Measurements from ENCODE around the gene ZMIZ1.

Gene ZMIZ1

GRCh38 chr10:79188154-79188965 is 119.6 kb downstream of the ZMIZ1 start:
- Histone ChIP-seq H3K4me3 (ENCODE audit: low read length) (no peak overlapping the region), H3K36me3 (ENCODE audit: insufficient read depth, low read length) (no peaks in the 10 kb centered on the region), H3K27me3 (ENCODE audit: insufficient read depth, low read length) (no peaks in the 10 kb centered on the region), H2AFZ (ENCODE audit: low read depth, low read length) (no peak overlapping the region), H3K4me1 (ENCODE audit: insufficient read depth, low read length) (peaks cover 50% of the 10 kb centered on the region), H3K9me3 (ENCODE audit: low read length) (no peaks in the 10 kb centered on the region)

GRCh38 chr10:79189181-79189580 is 120.4 kb downstream of the ZMIZ1 start:
- Histone ChIP-seq H3K27me3 (ENCODE audit: insufficient read depth, low read length) (no peaks in the 10 kb centered on the region), H2AFZ (ENCODE audit: low read depth, low read length) (no peak overlapping the region), H3K36me3 (ENCODE audit: insufficient read depth, low read length) (no peaks in the 10 kb centered on the region), H3K4me1 (ENCODE audit: insufficient read depth, low read length) (peaks cover 42% of the 10 kb centered on the region), H3K9me3 (ENCODE audit: low read length) (no peaks in the 10 kb centered on the region), H3K4me3 (ENCODE audit: low read length) (no peak overlapping the region)

GRCh38 chr10:79189853-79190435 is 121.2 kb downstream of the ZMIZ1 start:
- Histone ChIP-seq H3K4me3 (ENCODE audit: low read length) (no peak overlapping the region), H3K27me3 (ENCODE audit: insufficient read depth, low read length) (no peaks in the 10 kb centered on the region), H3K9me3 (ENCODE audit: low read length) (no peaks in the 10 kb centered on the region), H3K36me3 (ENCODE audit: insufficient read depth, low read length) (no peaks in the 10 kb centered on the region), H3K4me1 (ENCODE audit: insufficient read depth, low read length) (peaks cover 41% of the 10 kb centered on the region), H2AFZ (ENCODE audit: low read depth, low read length) (no peak overlapping the region)

GRCh38 chr10:79190740-79191261 is 122.0 kb downstream of the ZMIZ1 start:
- no peak overlapping the region for H2AFZ ChIP-seq (ENCODE audit: low read depth, low read length)
- no peak overlapping the region for H3K4me3 ChIP-seq (ENCODE audit: low read length)
- no peaks in the 10 kb centered on the region for H3K36me3 ChIP-seq (ENCODE audit: insufficient read depth, low read length)
- no peaks in the 10 kb centered on the region for H3K27me3 ChIP-seq (ENCODE audit: insufficient read depth, low read length)
- no peaks in the 10 kb centered on the region for H3K9me3 ChIP-seq (ENCODE audit: low read length)
- H3K4me1 ChIP-seq (ENCODE audit: insufficient read depth, low read length): peaks cover 37% of the 10 kb centered on the region

- peaks cover 26% of the 10 kb centered on the region for H3K4me1 ChIP-seq (ENCODE audit: insufficient read depth, low read length)
- no peaks in the 10 kb centered on the region for H3K36me3 ChIP-seq (ENCODE audit: insufficient read depth, low read length)
- H3K27me3 ChIP-seq (ENCODE audit: insufficient read depth, low read length): no peaks in the 10 kb centered on the region
- no peak overlapping the region for H2AFZ ChIP-seq (ENCODE audit: low read depth, low read length)
- H3K4me3 ChIP-seq (ENCODE audit: low read length): no peak overlapping the region
- H3K9me3 ChIP-seq (ENCODE audit: low read length): no peaks in the 10 kb centered on the region
These were observed 123.3 kb downstream of the ZMIZ1 start for GRCh38 chr10:79191951-79192676.

GRCh38 chr10:79192677-79193003 is 123.9 kb downstream of the ZMIZ1 start:
- H3K9me3 ChIP-seq (ENCODE audit: low read length): no peaks in the 10 kb centered on the region
- no peak overlapping the region for H3K4me3 ChIP-seq (ENCODE audit: low read length)
- no peaks in the 10 kb centered on the region for H3K36me3 ChIP-seq (ENCODE audit: insufficient read depth, low read length)
- H3K27me3 ChIP-seq (ENCODE audit: insufficient read depth, low read length): no peaks in the 10 kb centered on the region
- H3K4me1 ChIP-seq (ENCODE audit: insufficient read depth, low read length): peaks cover 23% of the 10 kb centered on the region
- H2AFZ ChIP-seq (ENCODE audit: low read depth, low read length): no peak overlapping the region

- Histone ChIP-seq H3K4me3 (ENCODE audit: low read length) (no peak overlapping the region), H3K27me3 (ENCODE audit: insufficient read depth, low read length) (no peaks in the 10 kb centered on the region), H3K4me1 (ENCODE audit: insufficient read depth, low read length) (peaks cover 13% of the 10 kb centered on the region), H3K36me3 (ENCODE audit: insufficient read depth, low read length) (no peaks in the 10 kb centered on the region), H3K9me3 (ENCODE audit: low read length) (no peaks in the 10 kb centered on the region), H2AFZ (ENCODE audit: low read depth, low read length) (no peak overlapping the region)
These were observed 125.1 kb downstream of the ZMIZ1 start for GRCh38 chr10:79193694-79194382.

GRCh38 chr10:79195091-79195923 is 126.5 kb downstream of the ZMIZ1 start:
- Histone ChIP-seq H3K4me3 (ENCODE audit: low read length) (no peak overlapping the region), H3K27me3 (ENCODE audit: insufficient read depth, low read length) (no peaks in the 10 kb centered on the region), H3K9me3 (ENCODE audit: low read length) (no peaks in the 10 kb centered on the region), H3K36me3 (ENCODE audit: insufficient read depth, low read length) (no peaks in the 10 kb centered on the region), H2AFZ (ENCODE audit: low read depth, low read length) (no peak overlapping the region), H3K4me1 (ENCODE audit: insufficient read depth, low read length) (peaks cover 13% of the 10 kb centered on the region)

GRCh38 chr10:79196470-79197461 is 128.0 kb downstream of the ZMIZ1 start:
- Histone ChIP-seq H2AFZ (ENCODE audit: low read depth, low read length) (no peak overlapping the region), H3K4me1 (ENCODE audit: insufficient read depth, low read length) (peaks cover 13% of the 10 kb centered on the region), H3K9me3 (ENCODE audit: low read length) (no peaks in the 10 kb centered on the region), H3K36me3 (ENCODE audit: insufficient read depth, low read length) (peaks cover 6% of the 10 kb centered on the region), H3K4me3 (ENCODE audit: low read length) (no peak overlapping the region), H3K27me3 (ENCODE audit: insufficient read depth, low read length) (no peaks in the 10 kb centered on the region)

- Histone ChIP-seq H3K4me3 (ENCODE audit: low read length) (no peak overlapping the region), H3K27me3 (ENCODE audit: insufficient read depth, low read length) (no peaks in the 10 kb centered on the region), H3K9me3 (ENCODE audit: low read length) (no peaks in the 10 kb centered on the region), H3K4me1 (ENCODE audit: insufficient read depth, low read length) (peaks cover 13% of the 10 kb centered on the region), H2AFZ (ENCODE audit: low read depth, low read length) (no peak overlapping the region), H3K36me3 (ENCODE audit: insufficient read depth, low read length) (peaks cover 8% of the 10 kb centered on the region)
These were observed 128.8 kb downstream of the ZMIZ1 start for GRCh38 chr10:79197558-79197957.

GRCh38 chr10:79200346-79200745 is 131.6 kb downstream of the ZMIZ1 start:
- Histone ChIP-seq H3K36me3 (ENCODE audit: insufficient read depth, low read length) (peaks cover 33% of the 10 kb centered on the region), H3K27me3 (ENCODE audit: insufficient read depth, low read length) (no peaks in the 10 kb centered on the region), H3K4me3 (ENCODE audit: low read length) (no peak overlapping the region), H2AFZ (ENCODE audit: low read depth, low read length) (no peak overlapping the region), H3K9me3 (ENCODE audit: low read length) (no peaks in the 10 kb centered on the region), H3K4me1 (ENCODE audit: insufficient read depth, low read length) (peaks cover 2% of the 10 kb centered on the region)
